Measurements from ENCODE around the gene ZNF107. TPM values are rescaled to one million over a fixed set of nuclear protein-coding genes. Genes with fewer than 3 reads are reported as not detected.

ZNF107 gene
- total and polyA plus RNA-seq, 2 donors (not counting 1 experiment from before 2014, with no cell fraction given), result 1.6 to 1.7 TPM

GRCh38 chr7:64638822-64639221 lies 27.1 kb upstream of the ZNF107 start:
- Histone ChIP-seq H3K79me2 (ENCODE audit: control insufficient read depth, insufficient read depth, low read length) (no peaks in the 10 kb centered on the region), H4K20me1 (ENCODE audit: control insufficient read depth, extremely low read depth, insufficient read depth, low read length) (no peaks in the 10 kb centered on the region), H3K4me2 (ENCODE audit: extremely low read depth, insufficient read depth, low read length) (no peak overlapping the region), H3K27me3 (ENCODE audit: control insufficient read depth, insufficient read depth, low read length) (no peaks in the 10 kb centered on the region), H2AFZ (ENCODE audit: low read length) (no peak overlapping the region), H3K27ac (ENCODE audit: insufficient read depth, low read length) (no peak overlapping the region), H3K9me3 (ENCODE audit: control insufficient read depth, insufficient read depth, low read depth, low read length) (no peaks in the 10 kb centered on the region), H3K4me1 (ENCODE audit: control insufficient read depth, extremely low read depth, insufficient read depth, low read length) (no peaks in the 10 kb centered on the region), H3K9ac (ENCODE audit: insufficient read depth, low read length) (no peak overlapping the region), H3K36me3 (ENCODE audit: control insufficient read depth, insufficient read depth, low read length) (no peaks in the 10 kb centered on the region), H3K4me3 (replicated peaks in 1 of 4; ENCODE audit: control extremely low read depth in 1 of 4, insufficient read depth in 1 of 4, low read depth in 3 of 4, low read length in 4 of 4) (no peak overlapping the region)
- TF ChIP-seq CTCF (conservative IDR thresholded peaks at IDR 0.05 in 1 of 2, IDR thresholded peaks at IDR 0.05 in 1 of 2; ENCODE audit: low read depth in 1 of 2, low read length in 2 of 2) (no peak), EZH2 (IDR thresholded peaks at IDR 0.05; ENCODE audit: low read length, missing control alignments) (no peak)
- no peak for DNase-seq (ENCODE audit: low read depth in 2 of 2)

GRCh38 chr7:64639267-64640001 lies 26.5 kb upstream of the ZNF107 start:
- Histone ChIP-seq H3K9me3 (ENCODE audit: control insufficient read depth, insufficient read depth, low read depth, low read length) (no peaks in the 10 kb centered on the region), H2AFZ (ENCODE audit: low read length) (no peak overlapping the region), H3K36me3 (ENCODE audit: control insufficient read depth, insufficient read depth, low read length) (no peaks in the 10 kb centered on the region), H4K20me1 (ENCODE audit: control insufficient read depth, extremely low read depth, insufficient read depth, low read length) (no peaks in the 10 kb centered on the region), H3K27ac (ENCODE audit: insufficient read depth, low read length) (no peak overlapping the region), H3K9ac (ENCODE audit: insufficient read depth, low read length) (no peak overlapping the region), H3K4me2 (ENCODE audit: extremely low read depth, insufficient read depth, low read length) (no peak overlapping the region), H3K27me3 (ENCODE audit: control insufficient read depth, insufficient read depth, low read length) (no peaks in the 10 kb centered on the region), H3K4me1 (ENCODE audit: control insufficient read depth, extremely low read depth, insufficient read depth, low read length) (no peaks in the 10 kb centered on the region), H3K79me2 (ENCODE audit: control insufficient read depth, insufficient read depth, low read length) (no peaks in the 10 kb centered on the region), H3K4me3 (replicated peaks in 1 of 4; ENCODE audit: control extremely low read depth in 1 of 4, insufficient read depth in 1 of 4, low read depth in 3 of 4, low read length in 4 of 4) (no peak overlapping the region)
- no peak for TF ChIP-seq EZH2 (IDR thresholded peaks at IDR 0.05; ENCODE audit: low read length, missing control alignments)
- no peak for TF ChIP-seq CTCF (conservative IDR thresholded peaks at IDR 0.05 in 1 of 2, IDR thresholded peaks at IDR 0.05 in 1 of 2; ENCODE audit: low read depth in 1 of 2, low read length in 2 of 2)
- DNase-seq (ENCODE audit: low read depth in 2 of 2), result no peak

- H3K9ac ChIP-seq (ENCODE audit: insufficient read depth, low read length), result no peak overlapping the region
- no peaks in the 10 kb centered on the region for H3K4me1 ChIP-seq (ENCODE audit: control insufficient read depth, extremely low read depth, insufficient read depth, low read length)
- H3K4me2 ChIP-seq (ENCODE audit: extremely low read depth, insufficient read depth, low read length), result no peak overlapping the region
- no peak for DNase-seq (ENCODE audit: low read depth in 2 of 2)
- H3K9me3 ChIP-seq (ENCODE audit: control insufficient read depth, insufficient read depth, low read depth, low read length), result no peaks in the 10 kb centered on the region
- no peaks in the 10 kb centered on the region for H4K20me1 ChIP-seq (ENCODE audit: control insufficient read depth, extremely low read depth, insufficient read depth, low read length)
- no peak overlapping the region for H2AFZ ChIP-seq (ENCODE audit: low read length)
- no peaks in the 10 kb centered on the region for H3K27me3 ChIP-seq (ENCODE audit: control insufficient read depth, insufficient read depth, low read length)
- H3K36me3 ChIP-seq (ENCODE audit: control insufficient read depth, insufficient read depth, low read length), result no peaks in the 10 kb centered on the region
- TF ChIP-seq CTCF (conservative IDR thresholded peaks at IDR 0.05 in 1 of 2, IDR thresholded peaks at IDR 0.05 in 1 of 2; ENCODE audit: low read depth in 1 of 2, low read length in 2 of 2), result no peak
- no peak for TF ChIP-seq EZH2 (IDR thresholded peaks at IDR 0.05; ENCODE audit: low read length, missing control alignments)
- H3K79me2 ChIP-seq (ENCODE audit: control insufficient read depth, insufficient read depth, low read length), result no peaks in the 10 kb centered on the region
- H3K4me3 ChIP-seq (replicated peaks in 1 of 4; ENCODE audit: control extremely low read depth in 1 of 4, insufficient read depth in 1 of 4, low read depth in 3 of 4, low read length in 4 of 4), result no peak overlapping the region
- no peak overlapping the region for H3K27ac ChIP-seq (ENCODE audit: insufficient read depth, low read length)
These were observed 25.4 kb upstream of the ZNF107 start for GRCh38 chr7:64640504-64640903.
